ENCODE data around the gene SUPT5H. TPM values are rescaled to one million over a fixed set of nuclear protein-coding genes. Genes with fewer than 3 reads are reported as not detected.

The SUPT5H gene
- total RNA-seq, 2 experiments from 2014 or later: 173 to 176 TPM

DNA sequence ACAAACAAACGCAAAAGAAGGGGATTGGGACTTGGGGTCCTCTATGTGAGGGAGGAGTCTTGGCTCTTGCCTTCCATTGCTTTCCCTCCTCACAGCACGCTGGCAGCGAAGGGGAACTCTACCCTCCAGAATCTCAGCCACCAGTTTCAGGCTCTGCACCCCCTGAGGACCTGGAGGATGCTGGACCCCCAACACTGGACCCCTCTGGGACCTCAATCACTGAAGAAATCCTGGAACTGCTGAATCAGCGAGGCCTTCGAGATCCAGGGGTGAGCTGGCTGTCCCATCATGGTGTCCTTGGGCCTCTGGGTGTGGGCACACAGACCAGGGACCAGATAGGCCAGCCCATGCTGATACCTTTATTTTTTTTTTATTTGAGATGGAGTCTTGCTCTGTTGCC is 23.4 kb upstream of the SUPT5H start:
- Mint-ChIP-seq H3K4me1 (peaks cover 1% of the 10 kb centered on the region), H3K9me3 (no peaks in the 10 kb centered on the region), H3K27me3 (no peaks in the 10 kb centered on the region), H3K36me3 (peaks cover 7% of the 10 kb centered on the region), H3K27ac (no peak overlapping the region), H3K4me3 (no peak overlapping the region)
- POLR2A ChIA-PET: interaction anchor here (0.6 to 6.0 kb wide), 2 partner anchors 13 to 22 kb away, joined by 4 to 26 read pairs; partner anchors contain the start of gene RPS16
- no peak for ATAC-seq (ENCODE audit: low read depth)
- no peak for DNase-seq

- peaks cover 6% of the 10 kb centered on the region for H3K36me3 Mint-ChIP-seq
- H3K27ac Mint-ChIP-seq: no peak overlapping the region
- POLR2A ChIA-PET: interaction anchor here (1.8 kb wide), 1 partner anchor 12 kb away, joined by 10 read pairs; the partner anchor contains the start of gene RPS16
- no peaks in the 10 kb centered on the region for H3K27me3 Mint-ChIP-seq
- no peak for DNase-seq
- no peak for ATAC-seq (ENCODE audit: low read depth)
- no peaks in the 10 kb centered on the region for H3K4me1 Mint-ChIP-seq
- no peak overlapping the region for H3K4me3 Mint-ChIP-seq
- H3K9me3 Mint-ChIP-seq: no peaks in the 10 kb centered on the region
These were observed 21.9 kb upstream of the SUPT5H start for GRCh38 chr19:39423258-39424086.

DNA sequence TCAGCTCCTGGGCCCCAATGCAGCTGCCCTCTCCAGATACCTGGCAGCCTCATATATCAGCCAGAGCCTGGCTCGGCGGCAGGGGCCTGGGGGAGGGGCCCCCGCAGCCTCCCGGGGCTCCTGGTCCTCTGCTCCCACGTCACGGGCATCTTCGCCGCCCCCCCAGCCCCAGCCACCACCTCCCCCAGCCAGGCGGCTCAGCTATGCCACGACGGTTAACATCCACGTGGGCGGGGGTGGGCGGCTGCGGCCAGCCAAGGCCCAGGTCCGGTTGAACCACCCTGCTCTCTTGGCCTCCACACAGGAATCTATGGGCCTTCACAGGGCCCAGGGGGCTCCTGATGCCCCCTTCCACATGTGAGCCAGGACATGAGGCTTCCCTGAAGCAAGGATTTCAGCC is 20.4 kb upstream of the SUPT5H start:
- Mint-ChIP-seq H3K4me3 (no peak overlapping the region), H3K27ac (no peak overlapping the region), H3K9me3 (no peaks in the 10 kb centered on the region), H3K4me1 (peaks cover 2% of the 10 kb centered on the region), H3K27me3 (no peaks in the 10 kb centered on the region), H3K36me3 (peaks cover 6% of the 10 kb centered on the region)
- DNase-seq (no peak), ATAC-seq (ENCODE audit: low read depth) (no peak)
- POLR2A ChIA-PET: interaction anchor here (1.8 kb wide), 1 partner anchor 11 kb away, joined by 10 read pairs; the partner anchor contains the start of gene RPS16

DNA sequence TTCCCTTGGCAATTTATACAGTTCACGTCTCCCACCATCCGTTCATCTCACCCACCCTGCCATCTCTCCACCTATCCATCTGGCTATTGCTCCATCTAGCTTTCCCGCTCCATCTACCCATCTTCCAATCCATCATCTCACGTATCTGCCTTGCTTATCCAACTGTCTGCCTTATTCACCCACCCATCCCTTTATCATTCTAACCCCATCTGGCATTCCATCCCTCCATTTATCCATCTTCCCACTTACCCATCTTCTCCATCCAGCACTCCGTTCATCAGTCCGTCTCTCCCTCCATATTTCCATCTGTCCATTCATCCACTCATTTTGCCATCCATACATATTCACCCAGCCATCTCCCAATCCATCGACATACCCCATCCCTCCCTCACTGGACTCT is 19.6 kb upstream of the SUPT5H start:
- POLR2A ChIA-PET: interaction anchor here (3.0 kb wide), 1 partner anchor 10 kb away, joined by 11 read pairs; the partner anchor contains the start of gene RPS16
- peaks cover 5% of the 10 kb centered on the region for H3K4me1 Mint-ChIP-seq
- H3K9me3 Mint-ChIP-seq: no peaks in the 10 kb centered on the region
- H3K36me3 Mint-ChIP-seq: peaks cover 6% of the 10 kb centered on the region
- DNase-seq: no peak
- no peak for ATAC-seq (ENCODE audit: low read depth)
- H3K4me3 Mint-ChIP-seq: no peak overlapping the region
- no peak overlapping the region for H3K27ac Mint-ChIP-seq
- no peaks in the 10 kb centered on the region for H3K27me3 Mint-ChIP-seq

DNA sequence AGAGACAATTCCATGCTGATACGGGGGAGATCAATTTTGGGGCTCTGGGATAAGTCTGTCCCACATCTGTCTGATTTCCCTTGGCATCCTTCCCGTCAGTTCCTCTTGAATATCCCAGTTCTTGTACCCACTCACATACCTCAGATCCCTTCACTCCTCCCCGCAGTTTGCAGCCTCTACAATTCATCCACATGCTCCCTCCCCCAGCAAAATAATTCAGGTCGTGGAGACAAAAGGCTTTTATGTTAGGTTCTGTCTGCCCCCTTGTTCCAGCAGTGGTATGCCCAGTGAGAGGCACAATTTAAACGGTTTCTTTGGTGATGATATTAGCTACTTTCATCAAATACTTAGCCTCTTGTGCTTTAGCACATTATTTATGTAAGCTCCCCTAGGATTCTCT is 19.2 kb upstream of the SUPT5H start:
- DNase-seq (no peak), ATAC-seq (ENCODE audit: low read depth) (no peak)
- no peak overlapping the region for H3K4me3 Mint-ChIP-seq
- peaks cover 7% of the 10 kb centered on the region for H3K4me1 Mint-ChIP-seq
- no peaks in the 10 kb centered on the region for H3K9me3 Mint-ChIP-seq
- POLR2A ChIA-PET: interaction anchor here (1.4 to 3.0 kb wide), 2 partner anchors 9 to 12 kb away, joined by 3 to 11 read pairs; partner anchors contain the start of gene RPS16
- no peak overlapping the region for H3K27ac Mint-ChIP-seq
- no peaks in the 10 kb centered on the region for H3K27me3 Mint-ChIP-seq
- peaks cover 6% of the 10 kb centered on the region for H3K36me3 Mint-ChIP-seq

GRCh38 chr19:39427707-39428106 is 17.7 kb upstream of the SUPT5H start:
- POLR2A ChIA-PET: interaction anchor here (1.3 to 3.0 kb wide), 4 partner anchors 8 to 37 kb away, joined by 3 to 11 read pairs (median 4); partner anchors contain the start of genes MED29, PAF1 and RPS16
- Mint-ChIP-seq H3K4me3 (no peak overlapping the region), H3K27me3 (no peaks in the 10 kb centered on the region), H3K4me1 (peaks cover 10% of the 10 kb centered on the region), H3K27ac (no peak overlapping the region), H3K36me3 (peaks cover 10% of the 10 kb centered on the region), H3K9me3 (no peaks in the 10 kb centered on the region)
- DNase-seq (no peak), ATAC-seq (ENCODE audit: low read depth) (no peak)

DNA sequence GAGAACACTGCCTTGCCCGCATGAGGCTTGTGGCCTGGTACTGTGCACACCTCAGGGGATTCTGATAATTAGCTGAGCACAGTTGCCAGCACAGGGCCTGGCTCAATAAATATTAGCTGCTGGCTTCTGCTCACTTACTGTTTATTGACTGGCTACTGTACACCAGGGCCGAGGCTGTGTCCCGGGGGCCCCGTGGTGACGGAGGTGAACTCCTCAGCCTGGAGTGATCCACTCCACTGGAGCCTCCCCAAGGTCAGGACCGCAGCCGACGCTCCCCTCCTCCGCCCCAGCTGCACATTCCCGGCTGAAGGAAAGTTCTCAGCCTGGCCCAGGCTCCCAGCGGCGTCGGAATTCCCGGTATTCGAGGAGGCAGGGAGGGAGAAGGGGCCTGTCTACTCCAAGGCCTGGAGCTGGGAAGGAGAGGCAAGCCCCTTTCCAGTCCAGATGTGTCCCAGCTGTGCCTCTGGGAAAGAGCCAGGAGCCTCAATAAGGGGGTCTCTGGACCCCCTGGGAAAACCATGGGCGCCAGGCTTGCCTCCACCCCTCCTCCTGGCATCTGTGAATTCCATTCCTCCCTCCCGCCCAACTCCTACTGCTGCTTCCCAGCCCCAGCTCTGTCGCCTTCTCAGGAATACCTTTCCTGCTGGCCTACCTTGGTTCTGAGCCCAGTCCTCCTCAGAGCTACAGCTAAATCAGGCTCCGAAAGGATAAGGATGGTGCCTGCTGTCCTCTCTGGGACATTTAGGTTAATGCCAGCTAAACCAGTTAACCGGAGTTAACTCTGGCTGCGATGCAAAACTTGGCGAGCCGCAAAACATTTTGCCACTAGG is 16.9 kb upstream of the SUPT5H start:
- Mint-ChIP-seq H3K27ac (no peak overlapping the region), H3K4me3 (no peak overlapping the region), H3K4me1 (peaks cover 13% of the 10 kb centered on the region), H3K36me3 (peaks cover 12% of the 10 kb centered on the region), H3K27me3 (no peaks in the 10 kb centered on the region), H3K9me3 (no peaks in the 10 kb centered on the region)
- POLR2A ChIA-PET: interaction anchor here (1.3 to 3.0 kb wide), 3 partner anchors 7 to 37 kb away, joined by 4 to 11 read pairs (median 4); partner anchors contain the start of genes MED29, PAF1 and RPS16
- DNase-seq: no peak
- no peak for ATAC-seq (ENCODE audit: low read depth)

GRCh38 chr19:39430675-39431593 is 14.4 kb upstream of the SUPT5H start:
- DNase-seq: no peak
- Mint-ChIP-seq H3K4me3 (no peak overlapping the region), H3K27me3 (no peaks in the 10 kb centered on the region), H3K27ac (peak overlapping the region; percentile 15), H3K9me3 (no peaks in the 10 kb centered on the region), H3K4me1 (peaks cover 32% of the 10 kb centered on the region), H3K36me3 (peaks cover 23% of the 10 kb centered on the region)
- no peak for ATAC-seq (ENCODE audit: low read depth)
- POLR2A ChIA-PET: interaction anchor here (0.6 to 0.9 kb wide), 4 partner anchors 13 to 1111 kb away, joined by 3 to 5 read pairs (median 4); partner anchors contain the start of gene KCNK6

GRCh38 chr19:39432677-39433025 is 12.7 kb upstream of the SUPT5H start:
- DNase-seq (no peak), ATAC-seq (ENCODE audit: low read depth) (no peak)
- no peak overlapping the region for H3K27ac Mint-ChIP-seq
- H3K9me3 Mint-ChIP-seq: no peaks in the 10 kb centered on the region
- peaks cover 41% of the 10 kb centered on the region for H3K4me1 Mint-ChIP-seq
- no peak overlapping the region for H3K4me3 Mint-ChIP-seq
- H3K36me3 Mint-ChIP-seq: peaks cover 23% of the 10 kb centered on the region
- peaks cover 3% of the 10 kb centered on the region for H3K27me3 Mint-ChIP-seq
- POLR2A ChIA-PET: no interaction called here

- peaks cover 23% of the 10 kb centered on the region for H3K36me3 Mint-ChIP-seq
- no peaks in the 10 kb centered on the region for H3K9me3 Mint-ChIP-seq
- peaks cover 3% of the 10 kb centered on the region for H3K27me3 Mint-ChIP-seq
- DNase-seq: no peak
- H3K4me3 Mint-ChIP-seq: peak overlapping the region; percentile 100
- POLR2A ChIA-PET: no interaction called here
- no peak for ATAC-seq (ENCODE audit: low read depth)
- peaks cover 43% of the 10 kb centered on the region for H3K4me1 Mint-ChIP-seq
- no peak overlapping the region for H3K27ac Mint-ChIP-seq
These were observed 11.8 kb upstream of the SUPT5H start for GRCh38 chr19:39433480-39434079.

DNA sequence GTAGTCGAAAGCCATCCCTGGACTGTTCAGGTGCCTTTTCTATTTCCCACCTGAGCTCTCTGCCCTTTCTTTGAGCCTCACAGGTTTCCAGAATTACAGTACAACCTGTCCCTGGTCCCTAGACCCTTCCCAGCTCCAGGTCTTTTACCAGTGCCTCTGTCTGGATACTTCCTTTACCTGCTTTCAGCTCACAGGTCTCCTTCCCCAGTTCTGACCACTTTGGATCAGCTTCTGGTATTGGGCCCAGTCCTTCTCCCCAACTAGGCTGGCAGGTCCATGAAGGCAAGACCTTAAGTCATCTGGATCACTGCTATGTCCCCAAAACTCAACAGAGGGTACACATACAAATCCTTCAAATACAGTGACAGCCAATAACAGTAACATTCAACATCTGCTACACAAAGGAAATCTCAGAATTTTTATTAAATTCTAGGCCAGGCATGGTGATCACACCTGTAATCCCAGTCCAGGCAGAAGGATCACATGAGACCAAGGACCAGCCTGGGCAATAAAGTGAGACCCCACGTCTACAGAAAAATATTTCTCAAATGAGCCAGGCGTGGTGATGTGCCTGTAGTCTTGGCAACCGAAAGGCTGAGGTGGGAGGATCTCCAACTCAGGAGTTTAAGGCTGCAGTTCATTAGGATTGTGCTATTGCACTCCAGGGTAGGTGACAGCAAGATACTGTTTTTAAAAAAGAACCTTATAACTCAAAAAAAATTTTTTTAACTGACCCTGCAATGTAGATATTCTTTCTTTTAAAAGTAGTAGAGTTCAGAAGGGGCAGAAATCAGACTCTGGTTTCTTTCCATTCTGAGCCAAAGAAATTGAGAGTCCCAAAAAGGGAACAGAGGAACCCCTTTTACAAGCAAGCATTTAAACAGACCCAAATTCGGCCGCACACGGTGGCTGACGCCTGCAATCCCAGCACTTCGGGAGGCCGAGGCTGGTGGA is 11.0 kb upstream of the SUPT5H start:
- H3K4me1 Mint-ChIP-seq: peaks cover 41% of the 10 kb centered on the region
- H3K4me3 Mint-ChIP-seq: peak overlapping the region; percentile 100

More for the DNA sequence above, 11.0 kb upstream of the SUPT5H start:
- no peak for ATAC-seq (ENCODE audit: low read depth)
- no peak for DNase-seq
- Mint-ChIP-seq H3K27ac (peak overlapping the region; percentile 70), H3K27me3 (peaks cover 3% of the 10 kb centered on the region), H3K9me3 (no peaks in the 10 kb centered on the region), H3K36me3 (peaks cover 23% of the 10 kb centered on the region)
- POLR2A ChIA-PET: interaction anchor here (1.1 to 2.5 kb wide), 15 partner anchors 8 to 412 kb away, joined by 4 to 113 read pairs (median 17); partner anchors contain the start of genes MED29, PAF1, PLEKHG2 and SAMD4B

Measured in activated naive CD8-positive, alpha-beta T cell treated with anti-CD3 and anti-CD28 coated beads, Interleukin-2, amount 10 ng/mL, durations not matched to agents 7 days and 5 days (primary cell).